Sigmoid colon (tissue), 4 donors: ENCODE data around the gene PSKH1.

Experiments
- CTCF ChIP-seq, 4 experiments: fragments of 450-650 bp in 3 of 4; fragments of 200-600 bp in 1 of 4; IDR thresholded peaks; one replicate each; pipeline ENCODE4 v1.5.1; 2016 to 2019; ENCODE audit warnings: antibody characterized with exemption in 4 of 4, mild to moderate bottlenecking in 3 of 4, moderate library complexity in 2 of 4
- EP300 ChIP-seq, 4 donors: sonication (generic); formaldehyde crosslinking; IDR thresholded peaks; one replicate each; pipeline ENCODE4 v1.6.1; 2017; ENCODE audit warnings: antibody characterized with exemption in 4 of 4
- POLR2A ChIP-seq, 2 donors: fragments of 450-650 bp; IDR thresholded peaks; one replicate each; pipeline ENCODE4 v1.6.1; 2016; ENCODE audit warnings: antibody characterized with exemption in 2 of 2, mild to moderate bottlenecking in 2 of 2, moderate library complexity in 2 of 2
- POLR2AphosphoS5 ChIP-seq, 4 donors: sonication (generic); formaldehyde crosslinking; IDR thresholded peaks; one replicate each; pipeline ENCODE4 v1.6.1; 2017; ENCODE audit warnings: antibody characterized with exemption in 4 of 4

- TF ChIP-seq CTCF (IDR thresholded peaks at IDR 0.05) (no peak), POLR2AphosphoS5 (IDR thresholded peaks at IDR 0.05) (peak in 3 of 4 donors; percentile 36 to 45 (median 39)), POLR2A (IDR thresholded peaks at IDR 0.05) (no peak), EP300 (IDR thresholded peaks at IDR 0.05) (no peak)
These were observed 8.4 kb upstream of the PSKH1 start, which contains the start of gene NRN1L for GRCh38 chr16:67884684-67885083.
